Measurements from ENCODE around the gene CELA2A. TPM values are rescaled to one million over a fixed set of nuclear protein-coding genes. Genes with fewer than 3 reads are reported as not detected.
"Not testable (repeated sequence)": the region's sequence is repeated elsewhere in the genome, so short reads cannot be mapped to it uniquely, and the experiment has no call there.

The CELA2A gene
- total RNA-seq, 1 donor from 2014 or later = not detected

DNA sequence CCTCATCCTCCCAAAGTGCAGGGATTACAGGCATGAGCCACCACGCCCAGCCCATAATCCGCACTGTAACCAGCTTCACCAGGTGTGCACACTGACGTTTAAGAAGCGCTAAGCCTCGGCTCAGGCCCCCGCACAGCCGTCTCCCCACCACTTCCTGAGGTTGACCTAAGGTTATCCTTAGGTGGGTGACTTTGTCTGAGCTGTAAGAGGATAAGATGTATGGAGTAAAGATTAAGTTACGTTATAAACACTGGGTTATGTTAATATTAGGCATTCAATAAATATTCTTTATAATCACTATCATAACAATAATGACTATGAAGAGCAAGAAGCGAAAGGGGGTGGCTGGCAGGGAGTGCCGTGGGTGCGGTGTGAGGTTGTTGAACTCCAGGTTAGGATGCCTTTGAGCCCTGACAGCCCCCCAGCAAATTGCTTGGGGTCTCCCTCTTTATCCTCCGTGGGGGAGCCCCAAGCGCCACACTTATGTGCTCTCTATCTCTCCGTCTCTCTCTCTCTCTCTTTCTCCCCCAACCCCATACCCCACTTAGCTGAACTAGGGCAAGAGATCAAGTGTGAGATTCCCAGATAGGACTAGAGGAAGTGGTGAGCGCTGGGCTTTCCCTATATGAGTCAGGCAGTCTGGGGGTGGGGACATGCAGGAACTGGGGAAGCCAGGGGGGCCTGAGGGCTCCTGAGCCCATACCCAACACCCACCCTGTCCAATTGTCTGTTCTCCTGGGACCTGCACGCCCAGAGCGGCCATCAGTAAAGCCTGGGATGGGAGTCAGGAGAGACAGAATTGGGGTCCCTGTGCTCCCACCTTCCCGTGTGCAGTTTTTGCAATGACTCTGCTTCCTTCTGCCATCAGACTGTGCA is 39.2 kb upstream of the CELA2A start:
- Mint-ChIP-seq H3K36me3 (ENCODE audit: low read depth) (peaks cover 35% of the 10 kb centered on the region), H3K27me3 (ENCODE audit: insufficient read depth) (no peaks in the 10 kb centered on the region), H3K9me3 (no peaks in the 10 kb centered on the region), H3K4me1 (ENCODE audit: low read depth) (peaks cover 67% of the 10 kb centered on the region), H3K27ac (peak overlapping the region; percentile 84), H3K4me3 (peak overlapping the region; percentile 62)
- peak; percentile 64 for DNase-seq (ENCODE audit: low spot score)
- intact Hi-C loops (cut with micrococcal nuclease) = loop anchor here (1.0 to 10.0 kb wide), 5 partner anchors 8 to 1635 kb away; partner anchors contain the start of genes EFHD2, SDHB and SPEN

DNA sequence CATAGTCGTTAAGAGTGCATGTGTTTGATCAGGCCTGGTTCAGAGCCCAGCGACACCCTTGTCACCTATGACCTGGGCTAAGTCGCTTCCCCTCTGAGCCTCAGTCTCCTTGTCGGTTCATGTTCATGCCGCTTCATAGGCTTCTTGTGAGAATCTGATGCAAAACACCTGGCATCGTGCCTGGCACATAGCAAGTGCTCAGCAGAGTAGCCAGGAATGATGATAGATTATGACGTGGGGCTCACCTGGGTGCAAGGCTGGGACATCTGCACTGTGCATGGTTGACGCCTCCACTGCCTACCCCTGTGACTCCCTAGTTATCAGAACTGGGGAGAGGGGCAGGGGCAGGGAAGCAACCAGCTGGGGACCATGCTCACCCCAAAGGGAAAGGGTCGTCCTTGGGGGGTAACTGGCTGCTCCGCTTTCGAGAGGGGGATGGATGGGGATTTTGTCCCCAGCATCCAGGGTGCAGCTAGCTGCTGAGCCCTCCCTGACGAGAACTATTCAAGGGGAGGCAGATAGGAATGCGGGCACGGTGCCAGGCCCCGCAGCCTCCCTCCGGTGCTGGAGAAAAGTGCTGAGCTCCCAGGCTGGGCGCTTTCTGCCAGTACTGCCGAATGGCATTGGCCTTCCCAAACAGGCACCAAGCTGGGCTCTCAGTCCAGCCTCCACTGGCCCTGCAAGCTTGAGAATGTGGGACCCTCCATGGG is 37.6 kb upstream of the CELA2A start:
- Mint-ChIP-seq H3K27ac (peak overlapping the region; percentile 67), H3K4me1 (ENCODE audit: low read depth) (peaks cover 53% of the 10 kb centered on the region), H3K9me3 (no peaks in the 10 kb centered on the region), H3K27me3 (ENCODE audit: insufficient read depth) (no peaks in the 10 kb centered on the region), H3K36me3 (ENCODE audit: low read depth) (peaks cover 30% of the 10 kb centered on the region), H3K4me3 (peak overlapping the region; percentile 33)
- DNase-seq (ENCODE audit: low spot score) = no peak
- intact Hi-C loops (cut with micrococcal nuclease) = loop anchor here (5.0 to 10.0 kb wide), 2 partner anchors 426 to 1633 kb away; partner anchors contain the start of genes SDHB and SPEN

DNA sequence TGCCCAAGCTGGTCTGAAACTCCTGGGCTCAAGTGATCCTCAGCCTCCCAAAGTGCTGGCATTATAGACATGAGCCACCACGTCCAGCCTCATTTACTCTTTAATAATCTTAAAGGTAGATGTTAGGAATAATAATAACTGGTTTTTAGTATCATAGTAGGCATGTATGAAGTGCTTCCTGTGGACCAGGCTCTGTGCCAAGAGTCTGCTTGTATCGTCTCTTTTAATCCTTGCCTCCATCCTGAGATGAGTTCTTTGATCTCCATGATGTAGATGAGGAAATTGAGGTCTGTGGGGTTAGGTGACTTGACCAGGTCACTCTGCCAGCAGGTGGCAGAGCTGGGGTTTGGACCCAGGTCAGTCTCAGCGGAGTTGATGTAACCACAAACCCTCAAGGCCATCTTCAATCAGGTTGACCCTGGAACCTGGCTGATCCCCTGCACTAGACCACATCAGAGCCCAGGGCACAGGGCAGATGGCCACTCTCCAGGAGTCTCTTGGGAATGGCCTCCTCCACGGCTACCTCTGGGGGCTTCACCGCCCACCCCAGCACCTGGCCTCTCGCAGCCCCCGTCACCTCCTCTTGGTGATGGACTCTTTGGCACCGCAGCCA is 35.6 kb upstream of the CELA2A start:
- no peak for DNase-seq (ENCODE audit: low spot score)
- H3K36me3 Mint-ChIP-seq (ENCODE audit: low read depth) = peaks cover 15% of the 10 kb centered on the region
- no peak overlapping the region for H3K27ac Mint-ChIP-seq
- intact Hi-C loops (cut with micrococcal nuclease) = no loop called here
- H3K4me1 Mint-ChIP-seq (ENCODE audit: low read depth) = peaks cover 38% of the 10 kb centered on the region
- no peaks in the 10 kb centered on the region for H3K27me3 Mint-ChIP-seq (ENCODE audit: insufficient read depth)
- no peaks in the 10 kb centered on the region for H3K9me3 Mint-ChIP-seq
- no peak overlapping the region for H3K4me3 Mint-ChIP-seq

DNA sequence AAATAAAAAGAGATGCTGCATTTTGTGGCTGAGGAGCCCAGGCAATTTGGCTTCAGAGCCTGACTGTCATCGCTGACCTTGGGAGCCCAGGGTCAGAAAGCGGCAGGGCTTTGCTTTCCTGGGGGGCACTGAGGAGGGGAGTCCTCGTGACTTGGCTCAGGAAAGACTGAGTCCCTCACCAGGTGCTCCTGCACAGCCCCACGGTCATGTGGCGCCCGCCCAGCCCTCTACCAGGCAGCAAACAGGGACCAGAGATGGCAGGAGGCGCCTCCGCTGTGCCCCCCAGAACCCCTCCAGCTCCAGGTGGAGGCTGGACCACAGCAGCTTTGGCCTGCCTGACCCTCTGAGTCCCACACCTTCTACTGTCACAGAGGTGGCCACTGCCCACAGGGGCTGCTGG is 33.7 kb upstream of the CELA2A start:
- no peak overlapping the region for H3K27ac Mint-ChIP-seq
- intact Hi-C loops (cut with micrococcal nuclease) = no loop called here
- DNase-seq (ENCODE audit: low spot score) = no peak
- H3K27me3 Mint-ChIP-seq (ENCODE audit: insufficient read depth) = no peaks in the 10 kb centered on the region
- H3K9me3 Mint-ChIP-seq = no peaks in the 10 kb centered on the region
- peaks cover 28% of the 10 kb centered on the region for H3K4me1 Mint-ChIP-seq (ENCODE audit: low read depth)
- H3K4me3 Mint-ChIP-seq = no peak overlapping the region
- H3K36me3 Mint-ChIP-seq (ENCODE audit: low read depth) = peaks cover 26% of the 10 kb centered on the region

DNA sequence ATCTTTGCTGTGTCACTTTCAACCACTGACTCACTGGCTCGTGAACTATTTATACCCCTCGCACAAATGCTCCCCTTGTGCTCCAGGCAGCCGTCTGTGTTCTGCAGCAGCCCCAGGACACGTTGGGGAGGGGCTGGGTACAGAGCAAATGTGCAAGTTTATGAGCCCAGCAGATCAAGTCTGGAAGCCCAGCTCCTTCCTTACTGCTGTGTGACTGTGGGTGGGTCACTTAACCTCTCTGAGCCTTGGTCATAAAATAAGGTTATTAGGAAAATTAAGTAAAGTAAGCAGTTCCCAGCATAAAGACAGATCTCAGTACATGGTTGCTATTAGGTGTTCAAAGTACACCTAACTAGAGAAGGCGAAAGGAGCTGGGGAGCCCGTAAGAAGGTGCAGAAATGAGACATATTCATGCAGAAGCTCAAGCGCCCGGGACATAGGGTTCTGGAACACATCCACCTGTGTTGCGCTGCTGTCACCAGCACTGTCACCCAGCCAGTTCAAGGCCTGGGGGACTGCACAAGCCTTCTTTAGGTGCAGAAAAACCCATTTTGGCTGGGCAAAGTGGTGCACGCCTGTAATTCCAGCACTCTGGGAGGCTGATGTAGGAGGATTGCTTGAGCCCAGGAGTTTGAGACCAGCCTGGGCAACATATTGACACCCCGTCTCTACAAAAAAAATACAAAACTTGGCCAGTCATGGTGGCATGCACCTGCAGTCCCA is 33.0 kb upstream of the CELA2A start:
- intact Hi-C loops (cut with micrococcal nuclease) = no loop called here
- no peaks in the 10 kb centered on the region for H3K27me3 Mint-ChIP-seq (ENCODE audit: insufficient read depth)
- H3K4me1 Mint-ChIP-seq (ENCODE audit: low read depth) = peaks cover 26% of the 10 kb centered on the region
- H3K9me3 Mint-ChIP-seq = no peaks in the 10 kb centered on the region
- no peak for DNase-seq (ENCODE audit: low spot score)
- H3K4me3 Mint-ChIP-seq = no peak overlapping the region
- peaks cover 31% of the 10 kb centered on the region for H3K36me3 Mint-ChIP-seq (ENCODE audit: low read depth)
- H3K27ac Mint-ChIP-seq = no peak overlapping the region

DNA sequence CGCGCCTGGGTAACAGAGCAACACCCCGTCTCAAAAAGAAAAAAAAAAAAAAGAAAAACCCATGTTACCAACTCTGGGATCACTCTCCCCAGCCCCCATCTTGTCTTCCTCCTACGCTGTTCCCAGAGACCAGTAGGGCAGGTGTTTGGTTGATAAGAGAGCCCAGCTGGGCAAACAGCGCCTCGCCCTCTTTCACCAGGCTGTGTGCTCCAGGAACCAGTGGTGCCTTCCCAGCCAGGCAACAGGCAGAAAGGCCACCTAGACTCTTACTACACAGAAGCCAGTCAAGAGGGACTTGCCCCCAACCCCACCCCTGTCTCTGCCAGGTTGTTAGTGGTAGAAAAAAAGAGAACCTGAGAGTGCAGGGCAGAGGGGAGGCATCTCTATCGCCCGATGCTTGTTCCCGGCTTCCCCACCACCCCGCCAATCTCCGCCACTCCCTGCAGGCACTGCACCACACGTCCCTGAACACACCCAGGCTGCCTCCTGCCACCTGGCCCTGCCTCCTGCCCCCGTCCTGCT is 32.3 kb upstream of the CELA2A start:
- Mint-ChIP-seq H3K9me3 (no peaks in the 10 kb centered on the region), H3K4me1 (ENCODE audit: low read depth) (peaks cover 22% of the 10 kb centered on the region), H3K4me3 (no peak overlapping the region), H3K27ac (peak overlapping the region; percentile 29), H3K36me3 (ENCODE audit: low read depth) (peaks cover 29% of the 10 kb centered on the region), H3K27me3 (ENCODE audit: insufficient read depth) (no peaks in the 10 kb centered on the region)
- DNase-seq (ENCODE audit: low spot score) = no peak
- intact Hi-C loops (cut with micrococcal nuclease) = no loop called here

DNA sequence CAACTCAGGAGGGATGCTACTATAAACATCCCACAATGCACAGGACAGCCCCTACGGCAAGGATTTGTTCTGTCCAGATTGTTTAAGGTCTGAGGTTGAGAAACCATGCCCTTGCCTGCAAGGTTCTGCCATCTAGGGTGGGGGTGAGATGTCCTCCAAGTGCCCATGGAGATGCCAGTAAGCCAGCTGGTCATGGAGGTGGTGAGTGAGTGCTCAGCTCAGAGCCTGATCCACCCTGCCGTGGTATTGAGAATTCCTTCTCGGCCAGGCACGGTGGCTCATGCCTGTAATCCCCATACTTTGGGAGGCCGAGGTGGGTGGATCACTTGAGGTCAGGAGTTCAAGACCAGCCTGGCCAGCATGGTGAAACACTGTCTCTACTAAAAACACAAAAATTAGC is 31.6 kb upstream of the CELA2A start:
- H3K4me3 Mint-ChIP-seq = no peak overlapping the region
- no peak for DNase-seq (ENCODE audit: low spot score)

DNA sequence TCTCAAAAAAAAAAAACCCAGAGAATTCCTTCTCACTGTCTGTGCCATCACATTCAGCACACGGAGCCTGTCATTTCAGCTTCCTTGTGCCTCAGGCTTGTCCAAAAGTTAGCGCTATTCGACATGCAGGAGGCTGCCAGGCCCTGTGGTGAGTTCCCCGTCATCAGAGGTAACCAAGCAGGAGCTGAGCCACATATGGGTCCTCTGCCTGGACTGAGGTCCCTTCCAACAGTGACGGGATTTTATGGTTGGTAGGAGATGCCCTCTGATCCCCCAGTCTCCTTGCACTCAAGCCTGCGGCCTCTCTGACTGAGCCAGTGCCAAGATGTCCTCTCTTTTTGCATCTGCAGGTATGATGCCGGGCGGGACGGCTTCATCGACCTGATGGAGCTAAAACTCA is 31.0 kb upstream of the CELA2A start:
- H3K4me3 Mint-ChIP-seq = no peak overlapping the region
- H3K27ac Mint-ChIP-seq = no peak overlapping the region
- H3K9me3 Mint-ChIP-seq = no peaks in the 10 kb centered on the region
- no peaks in the 10 kb centered on the region for H3K27me3 Mint-ChIP-seq (ENCODE audit: insufficient read depth)
- peaks cover 15% of the 10 kb centered on the region for H3K4me1 Mint-ChIP-seq (ENCODE audit: low read depth)
- intact Hi-C loops (cut with micrococcal nuclease) = no loop called here
- H3K36me3 Mint-ChIP-seq (ENCODE audit: low read depth) = peaks cover 26% of the 10 kb centered on the region
- DNase-seq (ENCODE audit: low spot score) = no peak

More for the DNA sequence above, 31.6 kb upstream of the CELA2A start:
- peaks cover 18% of the 10 kb centered on the region for H3K4me1 Mint-ChIP-seq (ENCODE audit: low read depth)
- no peaks in the 10 kb centered on the region for H3K9me3 Mint-ChIP-seq
- H3K27ac Mint-ChIP-seq = no peak overlapping the region
- intact Hi-C loops (cut with micrococcal nuclease) = no loop called here
- peaks cover 26% of the 10 kb centered on the region for H3K36me3 Mint-ChIP-seq (ENCODE audit: low read depth)
- no peaks in the 10 kb centered on the region for H3K27me3 Mint-ChIP-seq (ENCODE audit: insufficient read depth)

DNA sequence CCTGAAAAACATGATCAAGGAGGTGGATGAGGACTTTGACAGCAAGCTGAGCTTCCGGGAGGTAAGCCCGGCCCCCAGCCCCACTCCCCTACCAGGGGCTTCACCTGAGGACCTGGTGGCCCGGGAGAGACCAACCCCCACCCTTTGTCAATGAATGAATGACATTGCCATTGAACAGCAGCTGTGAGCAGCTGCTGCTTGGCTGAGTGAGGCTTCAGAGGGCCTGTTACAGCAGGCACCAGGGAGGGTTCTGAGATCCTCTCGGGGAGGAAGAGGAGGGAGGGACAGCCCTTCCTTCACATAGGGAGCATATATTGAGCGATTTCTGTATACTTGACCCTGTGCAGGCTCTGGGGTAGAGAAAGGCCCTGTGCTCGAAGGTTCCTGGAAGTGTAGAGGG is 30.6 kb upstream of the CELA2A start:
- Mint-ChIP-seq H3K4me1 (ENCODE audit: low read depth) (peaks cover 15% of the 10 kb centered on the region), H3K36me3 (ENCODE audit: low read depth) (peaks cover 23% of the 10 kb centered on the region), H3K27me3 (ENCODE audit: insufficient read depth) (no peaks in the 10 kb centered on the region), H3K27ac (peak overlapping the region; percentile 52), H3K4me3 (no peak overlapping the region), H3K9me3 (no peaks in the 10 kb centered on the region)
- no peak for DNase-seq (ENCODE audit: low spot score)
- intact Hi-C loops (cut with micrococcal nuclease) = no loop called here

DNA sequence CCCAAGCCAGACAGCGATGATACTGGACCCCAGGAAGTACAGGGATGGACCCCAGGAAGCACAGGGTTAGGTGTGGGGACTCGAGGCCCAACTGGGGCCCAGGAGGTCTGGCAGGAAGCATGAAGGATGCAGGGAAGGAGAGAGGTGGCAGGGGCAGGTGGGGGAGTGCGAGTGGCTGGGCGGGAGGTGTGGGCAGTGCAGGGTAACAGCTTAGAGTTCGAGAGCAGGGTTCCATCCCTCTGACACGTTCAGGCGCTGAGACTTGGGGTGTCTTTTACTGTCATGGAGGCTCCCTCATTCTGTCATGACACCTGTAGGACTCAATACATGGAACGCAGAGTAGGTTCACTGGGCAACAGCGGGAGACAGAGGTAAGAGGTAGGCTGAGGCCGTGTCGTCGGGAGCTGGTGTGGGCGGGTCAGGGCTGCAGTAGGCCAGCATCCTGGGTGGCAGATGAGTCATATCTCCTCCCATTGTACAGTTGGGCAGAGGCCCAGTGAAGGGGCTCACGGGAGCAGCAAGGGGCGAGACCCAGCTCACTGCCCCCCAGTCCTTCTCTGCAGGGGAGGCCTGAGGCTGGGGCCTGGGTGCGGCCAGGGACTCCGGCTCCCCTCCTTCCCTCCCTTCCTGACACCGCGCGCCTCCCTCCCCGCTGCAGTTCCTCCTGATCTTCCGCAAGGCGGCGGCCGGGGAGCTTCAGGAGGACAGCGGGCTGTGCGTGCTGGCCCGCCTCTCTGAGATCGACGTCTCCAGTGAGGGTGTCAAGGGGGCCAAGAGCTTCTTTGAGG is 29.8 kb upstream of the CELA2A start:
- no peak for DNase-seq (ENCODE audit: low spot score)

DNA sequence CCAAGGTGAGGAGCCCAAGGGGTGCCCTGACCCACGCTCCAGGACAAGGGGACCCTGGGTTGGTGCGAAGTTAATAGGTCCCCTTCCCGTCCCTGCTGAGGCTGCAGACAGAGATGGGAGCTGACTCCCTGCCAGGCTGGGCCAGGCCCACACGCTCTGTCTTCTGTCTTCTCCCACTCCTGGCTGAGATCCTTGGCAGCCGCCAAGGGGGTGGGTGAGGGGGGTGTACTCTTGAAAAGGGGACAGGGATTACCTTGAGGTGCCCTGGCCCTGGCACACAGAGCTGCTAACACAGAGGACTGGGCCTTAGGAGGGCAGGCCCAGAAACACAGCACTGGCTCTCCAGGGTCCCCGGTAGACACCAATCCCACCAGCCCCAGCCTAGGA is 29.3 kb upstream of the CELA2A start:
- Mint-ChIP-seq H3K27me3 (ENCODE audit: insufficient read depth) (no peaks in the 10 kb centered on the region), H3K27ac (no peak overlapping the region), H3K4me1 (ENCODE audit: low read depth) (peaks cover 15% of the 10 kb centered on the region), H3K9me3 (no peaks in the 10 kb centered on the region), H3K36me3 (ENCODE audit: low read depth) (peaks cover 18% of the 10 kb centered on the region), H3K4me3 (no peak overlapping the region)
- intact Hi-C loops (cut with micrococcal nuclease) = no loop called here
- DNase-seq (ENCODE audit: low spot score) = no peak

More for the DNA sequence above, 29.8 kb upstream of the CELA2A start:
- Mint-ChIP-seq H3K36me3 (ENCODE audit: low read depth) (peaks cover 20% of the 10 kb centered on the region), H3K9me3 (no peaks in the 10 kb centered on the region), H3K4me1 (ENCODE audit: low read depth) (peaks cover 15% of the 10 kb centered on the region), H3K27ac (peak overlapping the region; percentile 52), H3K4me3 (no peak overlapping the region), H3K27me3 (ENCODE audit: insufficient read depth) (no peaks in the 10 kb centered on the region)
- intact Hi-C loops (cut with micrococcal nuclease) = no loop called here

DNA sequence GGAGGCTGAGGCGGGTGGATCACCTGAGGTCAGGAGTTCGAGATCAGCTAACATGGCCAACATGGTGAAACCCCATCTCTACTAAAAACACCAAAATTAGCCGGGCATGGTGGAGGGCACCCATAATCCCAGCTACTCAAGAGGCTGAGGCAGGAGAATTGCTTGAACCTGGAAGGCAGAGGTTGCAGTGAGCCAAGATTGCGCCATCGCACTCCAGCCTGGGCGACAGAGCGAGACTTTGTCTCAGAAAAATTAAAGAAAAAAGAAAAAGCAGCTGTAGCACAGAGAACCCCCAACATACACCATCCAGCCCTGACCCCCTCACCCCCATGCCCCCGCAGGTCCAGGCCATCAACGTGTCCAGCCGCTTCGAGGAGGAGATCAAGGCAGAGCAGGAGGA is 28.3 kb upstream of the CELA2A start:
- H3K36me3 Mint-ChIP-seq (ENCODE audit: low read depth) = peaks cover 18% of the 10 kb centered on the region
- peak overlapping the region; percentile 52 for H3K27ac Mint-ChIP-seq

More for the DNA sequence above, 28.3 kb upstream of the CELA2A start:
- DNase-seq (ENCODE audit: low spot score); H3K4me3 Mint-ChIP-seq; H3K9me3 Mint-ChIP-seq; intact Hi-C loops (cut with micrococcal nuclease); H3K27me3 Mint-ChIP-seq (ENCODE audit: insufficient read depth): not testable (repeated sequence)
- H3K4me1 Mint-ChIP-seq (ENCODE audit: low read depth) = peaks cover 15% of the 10 kb centered on the region
